GM21528 (cell line): ENCODE results near the gene TNFAIP8.
A peak's percentile ranks its signal among the peaks of the same experiment; 100 is the strongest.

Source experiments
- ATAC-seq: cut with Tn5 transposase; IDR thresholded peaks from one replicate; pipeline ENCODE4 v1.9.1; 2021; ENCODE audit warnings: mild to moderate bottlenecking, moderate library complexity; ENCODE audit not compliant: unreplicated experiment, low FRiP score

TNFAIP8 gene

DNA sequence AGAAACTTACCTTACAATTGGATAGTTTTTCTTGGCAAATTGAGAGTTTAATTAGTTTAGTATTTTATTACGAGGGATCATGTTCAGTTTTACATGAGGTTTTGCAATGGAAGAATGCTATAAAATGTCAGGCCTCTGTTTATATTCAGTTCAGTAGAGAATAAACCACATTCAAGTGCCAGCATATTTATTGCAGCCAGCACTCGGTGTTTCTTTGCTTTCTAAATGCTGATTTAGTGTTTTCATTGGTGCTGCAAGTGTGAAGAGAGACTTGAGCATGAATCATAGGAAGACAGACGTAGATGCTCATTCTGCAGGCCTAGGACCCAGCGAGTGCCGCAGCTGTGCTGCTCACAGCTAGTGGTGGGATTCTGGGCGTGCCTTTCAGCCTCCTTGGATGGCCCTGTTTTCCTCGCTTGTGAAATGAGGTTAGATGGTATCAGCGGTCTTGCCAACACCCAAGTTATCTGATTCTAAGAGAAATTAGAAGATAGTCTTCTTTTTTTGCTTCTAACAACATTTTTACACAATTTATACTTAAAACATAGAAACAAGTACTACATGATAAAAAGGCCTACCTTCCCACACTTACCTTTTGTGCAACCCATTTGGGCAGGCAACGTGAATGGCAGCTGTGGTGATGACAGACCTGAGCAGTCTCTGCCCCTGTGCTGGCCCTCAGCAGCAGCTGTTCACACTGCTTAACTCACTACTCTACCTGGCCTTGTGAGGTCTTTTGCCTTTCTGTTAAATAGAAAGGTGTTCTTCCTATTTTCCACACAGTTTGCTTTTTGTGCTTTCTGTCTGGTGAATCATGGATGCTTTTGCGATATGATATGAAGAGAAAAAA, 26.8 kb upstream of the TNFAIP8 start:
- no peak for ATAC-seq

DNA sequence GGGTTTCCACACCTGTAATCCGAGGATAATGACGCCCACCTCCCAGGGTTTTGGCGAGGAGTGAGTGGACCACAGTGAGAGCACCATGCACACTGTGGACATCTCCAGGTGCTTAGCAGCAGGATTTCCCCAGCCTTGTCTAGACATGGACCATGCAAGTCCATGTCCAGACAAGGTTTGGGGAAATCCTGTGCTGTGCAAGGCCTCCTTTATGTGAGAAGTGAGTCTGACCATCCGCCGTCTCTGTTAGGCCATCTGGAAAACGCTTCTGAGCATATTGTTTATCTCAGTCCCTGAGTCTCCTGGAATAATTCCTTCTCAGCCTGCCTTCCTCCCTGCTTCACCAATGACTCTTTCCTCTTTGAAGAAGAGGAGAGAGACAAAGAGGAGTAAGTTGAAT, 26.2 kb upstream of the TNFAIP8 start:
- no peak for ATAC-seq

DNA sequence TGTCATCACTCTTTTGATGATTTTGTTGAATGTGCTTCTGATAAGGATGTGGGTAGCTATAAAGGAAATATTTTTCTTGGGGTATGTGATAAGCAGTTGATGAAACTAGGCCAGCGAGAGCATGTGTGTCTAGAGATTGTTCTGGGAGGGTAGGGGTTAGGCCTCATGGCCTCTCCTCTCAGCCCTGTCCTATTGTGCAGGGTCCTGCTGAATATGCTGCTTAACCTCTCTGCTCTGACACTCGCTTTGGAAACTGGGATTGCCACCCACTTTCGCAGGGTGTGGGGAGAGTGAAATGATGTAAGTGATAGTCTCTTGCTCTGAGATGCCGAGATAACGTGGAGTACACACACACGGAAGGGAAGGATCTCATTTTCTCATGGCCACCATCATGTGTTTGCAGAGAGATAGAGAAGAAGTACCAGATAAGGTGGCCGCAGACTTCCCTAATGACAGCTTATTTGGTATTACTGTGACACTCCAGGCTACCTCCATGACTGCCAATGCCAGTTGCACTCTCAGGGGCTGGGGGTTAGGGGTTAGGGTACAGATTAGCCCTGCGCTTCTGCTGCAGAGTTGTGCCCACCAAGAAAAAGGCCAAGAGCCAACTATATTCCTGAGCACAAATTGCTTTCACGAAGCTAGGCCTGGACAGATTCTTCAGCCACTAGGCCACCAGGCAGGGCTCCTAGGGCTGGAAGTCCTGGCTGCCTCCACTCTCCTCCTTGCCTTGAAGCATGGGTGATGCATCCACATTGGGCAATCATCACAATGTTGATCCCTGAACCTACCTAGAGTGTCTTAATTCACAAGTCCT, 25.2 kb upstream of the TNFAIP8 start:
- ATAC-seq = no peak

DNA sequence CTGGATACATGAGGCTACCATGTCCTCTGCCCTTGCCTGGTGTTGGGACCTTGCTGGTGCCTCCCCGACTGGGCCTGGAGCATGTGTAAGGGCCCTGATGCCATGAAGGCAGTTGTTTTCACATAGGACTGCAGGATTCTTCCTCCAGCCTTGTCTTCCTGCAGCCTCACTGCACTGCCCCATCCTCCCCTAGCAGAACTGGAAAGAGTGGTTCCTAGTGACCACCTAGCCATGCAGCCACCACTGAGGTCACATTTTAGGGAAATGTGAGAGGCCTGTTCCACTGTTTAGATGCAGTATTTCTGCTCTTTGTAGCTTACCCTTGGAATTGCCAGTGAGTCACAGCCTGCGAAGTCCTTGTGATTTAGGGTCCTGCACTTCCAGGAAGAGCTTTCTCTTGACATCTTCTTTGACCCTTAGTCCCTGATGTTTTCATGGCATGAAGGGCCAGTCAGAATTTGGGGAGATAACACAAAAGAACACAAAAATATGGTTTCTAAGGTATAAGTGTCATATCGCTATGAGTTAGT, 24.2 kb upstream of the TNFAIP8 start:
- ATAC-seq = no peak

- ATAC-seq = no peak
These were observed 23.6 kb upstream of the TNFAIP8 start for GRCh38 chr5:119332208-119332607.

DNA sequence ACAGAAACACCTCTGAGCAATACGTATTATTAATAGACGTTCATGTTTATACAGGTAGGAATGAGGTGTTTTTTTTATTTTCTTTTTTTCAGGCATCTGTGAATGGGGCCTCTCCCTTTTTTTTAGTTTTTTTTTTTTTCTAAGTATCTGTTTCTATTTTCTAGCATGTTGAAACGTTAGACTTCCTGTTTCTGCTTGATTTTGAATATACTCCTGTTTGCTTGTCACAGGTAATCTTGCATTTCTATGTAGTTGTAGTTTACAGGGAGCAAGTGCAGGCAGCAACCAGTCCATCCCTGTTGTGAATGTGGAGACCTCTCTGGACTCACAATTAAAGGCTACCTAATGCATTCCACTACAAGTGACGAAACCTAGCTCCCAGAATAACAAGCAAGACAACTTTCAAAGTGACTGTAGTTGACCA, 22.8 kb upstream of the TNFAIP8 start:
- ATAC-seq = peak; percentile 31

DNA sequence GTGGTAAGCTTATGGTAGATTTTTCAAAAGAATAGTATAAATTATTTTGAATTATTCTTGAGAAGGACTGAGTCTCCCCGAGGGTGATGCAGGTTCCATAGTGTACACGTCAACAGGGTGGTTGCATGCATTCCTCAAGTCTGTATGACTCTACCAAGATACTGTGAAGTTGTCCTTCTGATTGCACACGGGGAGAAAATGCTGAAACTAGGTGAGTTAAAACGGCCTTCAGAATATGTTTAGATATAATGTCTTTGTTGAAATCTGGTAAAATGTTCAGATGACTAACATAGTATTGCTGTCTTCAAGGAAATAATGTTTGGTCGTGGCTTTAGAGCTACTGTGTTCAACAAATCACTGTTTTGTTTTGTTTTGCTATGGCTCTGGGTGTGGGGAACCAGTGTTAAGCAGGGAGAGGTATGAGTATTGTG, 22.4 kb upstream of the TNFAIP8 start:
- ATAC-seq = peak; percentile 19

- ATAC-seq = no peak
These were observed 20.6 kb upstream of the TNFAIP8 start for GRCh38 chr5:119335261-119335677.

- no peak for ATAC-seq
These were observed 19.6 kb upstream of the TNFAIP8 start for GRCh38 chr5:119336262-119336661.

DNA sequence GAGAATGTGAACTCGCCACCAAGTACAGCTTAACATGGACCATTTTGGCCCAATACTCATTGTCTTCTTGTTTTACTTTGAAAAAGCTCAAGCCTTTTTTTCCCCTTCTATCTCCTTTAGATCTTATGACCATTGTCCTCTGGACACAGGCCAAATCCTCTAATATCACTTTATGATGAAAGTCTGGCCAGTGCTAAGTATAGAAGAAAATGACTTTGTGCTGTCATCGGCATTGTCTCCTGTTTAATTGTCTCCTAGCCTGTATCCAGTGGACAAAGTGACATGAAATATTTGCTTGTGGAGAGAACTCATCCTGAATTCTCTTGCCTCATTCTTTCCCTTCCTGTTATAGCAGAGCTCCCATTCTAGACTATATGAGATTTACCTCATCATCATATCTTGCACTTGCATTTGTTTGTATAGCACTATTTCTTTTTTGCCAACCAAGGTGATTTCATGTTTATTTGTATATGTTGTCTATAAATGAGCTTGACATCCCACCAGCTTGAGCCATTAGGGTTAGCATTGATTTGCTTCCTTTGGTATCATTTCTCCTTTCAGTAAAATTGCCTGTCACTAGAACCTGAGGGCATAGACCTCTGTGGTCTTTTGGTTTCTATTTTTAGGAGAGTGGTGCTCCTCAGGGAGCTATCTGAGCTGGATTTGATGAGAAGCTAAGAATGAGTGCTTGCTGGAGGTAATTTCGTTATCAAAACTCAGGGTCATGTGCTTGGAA, 18.8 kb upstream of the TNFAIP8 start:
- ATAC-seq = no peak

- ATAC-seq = no peak
These were observed 17.4 kb upstream of the TNFAIP8 start for GRCh38 chr5:119338326-119338946.

DNA sequence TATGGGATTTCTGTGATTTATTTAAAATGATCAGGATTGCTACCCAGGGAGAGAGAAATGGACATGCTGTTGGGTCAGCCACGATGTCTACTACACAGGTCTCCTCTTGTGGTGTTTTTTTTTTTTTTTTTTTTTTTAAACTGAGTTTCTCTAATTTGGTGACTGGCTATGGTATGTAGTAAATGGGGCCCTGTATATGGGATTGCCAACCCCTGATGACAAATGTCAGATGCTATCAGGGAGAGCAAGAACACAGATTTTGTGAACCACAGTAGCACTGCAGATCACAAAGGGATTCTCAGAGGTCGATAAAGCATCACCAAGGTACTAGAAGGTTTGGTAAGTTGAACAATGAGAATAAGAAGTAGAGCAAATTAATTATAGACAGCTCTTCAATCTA, 16.5 kb upstream of the TNFAIP8 start:
- ATAC-seq = no peak

- no peak for ATAC-seq
These were observed 15.9 kb upstream of the TNFAIP8 start for GRCh38 chr5:119339965-119340364.

- peak; percentile 68 for ATAC-seq
These were observed 15.1 kb upstream of the TNFAIP8 start for GRCh38 chr5:119340597-119341218.

DNA sequence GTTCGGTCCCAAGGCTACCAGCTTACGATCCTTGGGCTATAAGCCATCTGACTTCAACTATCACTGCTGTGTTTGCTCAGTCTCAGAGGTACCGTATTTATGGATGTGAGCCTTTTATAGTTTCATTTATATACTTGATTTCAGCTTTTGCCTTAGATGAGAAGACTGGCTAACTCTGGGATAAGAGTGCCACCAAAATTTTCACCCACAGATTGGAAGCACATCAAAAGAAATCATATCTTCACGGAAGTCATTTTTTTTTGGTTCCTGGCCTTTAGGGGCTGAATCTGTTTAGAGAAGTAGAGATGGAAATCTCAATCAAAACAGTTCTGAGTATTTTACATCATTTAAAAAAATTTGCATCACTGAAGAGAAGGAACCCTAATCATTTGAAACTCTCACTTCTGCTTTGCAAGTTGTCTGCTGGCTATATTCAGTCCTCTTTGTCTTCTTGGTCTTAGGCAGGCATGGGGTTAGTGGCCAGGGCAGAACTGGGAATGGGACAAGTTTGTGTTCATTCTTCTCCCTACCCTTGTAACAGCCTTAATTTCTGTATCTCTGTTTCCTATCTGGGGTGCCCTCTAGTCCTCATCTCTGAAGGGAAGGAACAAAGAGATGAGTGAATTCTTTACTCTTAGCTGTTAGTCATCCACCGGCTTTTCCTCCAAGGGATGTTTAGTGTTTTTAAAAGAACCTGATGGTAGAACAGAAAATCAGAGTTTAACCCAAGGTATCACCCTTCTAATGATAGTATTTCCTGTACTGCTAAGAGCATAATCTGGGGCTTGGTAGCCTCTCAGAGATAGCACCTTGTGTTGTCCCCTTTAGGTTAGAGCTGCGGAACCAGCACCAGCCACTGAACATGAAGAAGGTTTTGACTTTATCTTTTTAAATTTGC, 14.1 kb upstream of the TNFAIP8 start:
- ATAC-seq = peak; percentile 58

DNA sequence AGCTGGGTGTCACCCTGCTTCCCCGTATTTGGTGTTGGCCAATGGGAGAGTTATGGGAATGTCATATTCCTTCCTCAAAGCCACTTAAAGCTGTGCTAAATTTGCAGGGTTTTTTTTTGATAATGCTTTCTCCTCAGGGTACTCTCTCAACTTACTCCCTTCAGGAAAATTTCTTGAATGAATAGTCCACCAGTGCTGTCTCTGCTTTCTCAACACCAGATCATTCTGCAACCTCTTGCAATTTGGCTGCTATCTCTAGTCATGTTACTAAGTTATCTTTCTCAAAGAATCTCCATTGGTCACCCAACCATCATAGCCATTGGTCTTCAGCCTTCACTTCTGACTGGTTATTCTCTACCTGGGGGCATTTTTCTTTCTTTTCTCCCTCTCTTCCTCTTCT, 13.4 kb upstream of the TNFAIP8 start:
- ATAC-seq = no peak

DNA sequence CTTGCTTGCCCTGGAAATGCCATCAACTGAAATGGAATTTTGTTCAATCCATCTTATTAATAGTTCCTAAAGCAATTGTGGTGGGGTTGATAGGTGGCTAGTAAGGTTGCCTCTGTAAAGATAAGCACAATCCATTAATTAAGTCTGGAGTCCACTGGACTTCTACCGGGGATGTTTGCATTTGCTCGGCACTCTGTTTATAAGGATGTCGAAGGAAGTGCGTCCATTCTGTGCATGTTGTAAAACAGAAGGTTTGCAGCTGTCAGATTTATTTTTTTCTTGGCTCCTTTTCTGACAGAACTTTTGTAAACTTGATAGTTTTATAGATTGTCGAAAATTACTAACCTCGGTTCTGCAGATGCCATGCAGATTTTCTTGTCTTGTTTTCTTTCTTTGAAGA, 12.8 kb upstream of the TNFAIP8 start:
- no peak for ATAC-seq

DNA sequence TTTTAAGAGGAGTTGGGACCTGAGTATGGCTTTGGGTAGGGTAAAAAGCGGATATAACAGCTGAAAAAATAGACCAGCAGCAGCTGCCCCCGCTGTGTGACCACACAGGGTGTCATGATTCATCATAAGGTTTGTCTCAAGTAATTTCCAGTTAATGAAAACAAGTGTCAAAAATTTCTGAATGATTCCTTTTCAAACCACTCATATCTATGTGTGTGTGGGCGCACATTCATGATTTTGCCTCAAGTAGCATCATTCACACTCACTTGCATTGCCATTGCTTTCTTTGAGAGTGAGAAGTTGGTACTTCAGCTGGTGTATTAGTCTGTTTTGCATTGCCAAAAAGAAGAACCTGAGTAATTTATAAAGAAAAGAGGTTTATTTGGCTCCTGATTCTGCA, 12.1 kb upstream of the TNFAIP8 start:
- ATAC-seq = no peak

DNA sequence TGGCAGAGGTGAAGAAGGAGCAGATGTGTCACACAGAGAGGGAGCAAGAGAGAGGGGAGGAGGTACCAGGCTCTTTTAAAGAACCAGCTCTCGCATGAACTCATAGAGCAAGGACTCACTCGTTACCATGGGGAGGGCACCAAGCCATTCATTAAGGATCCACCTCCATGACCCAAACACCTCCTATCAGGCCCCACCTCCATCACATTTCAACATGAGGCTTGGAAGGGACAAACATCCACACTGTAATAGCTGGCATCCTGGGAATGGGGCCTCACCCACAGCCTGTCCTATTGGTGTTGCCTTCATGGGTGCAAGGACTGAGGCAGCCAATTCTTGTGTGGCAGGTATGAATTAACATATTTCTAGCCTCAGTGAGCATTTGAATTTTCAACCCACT, 11.6 kb upstream of the TNFAIP8 start:
- ATAC-seq = no peak
